Lower leg skin (tissue), 4 donors: ENCODE results near the gene DNAH10. TPM values are rescaled to one million over a fixed set of nuclear protein-coding genes. Genes with fewer than 3 reads are reported as not detected.

Experiments used
- DNase-seq, 2 donors: peaks; one replicate each; pipeline ENCODE4 v3.0.0-alpha.2; 2019; ENCODE audit warnings: low spot score in 2 of 2
- H3K4me3 ChIP-seq: fragments of 200-600 bp; sonication (generic); 2 replicates; pipeline ENCODE4 v1.5.1; 2017; ENCODE audit warnings: mild to moderate bottlenecking, low read depth; ENCODE audit not compliant: poor library complexity, severe bottlenecking
- CTCF ChIP-seq, 3 donors: fragments of 450-650 bp; IDR thresholded peaks; one replicate each; pipeline ENCODE4 v1.5.1; 2016; ENCODE audit warnings: antibody characterized with exemption in 3 of 3, mild to moderate bottlenecking in 3 of 3, moderate library complexity in 2 of 3
- POLR2A ChIP-seq, 2 donors: fragments of 450-650 bp; IDR thresholded peaks; one replicate each; pipeline ENCODE4 v1.6.1; 2016 to 2017; ENCODE audit warnings: antibody characterized with exemption in 2 of 2, mild to moderate bottlenecking in 1 of 2, moderate library complexity in 1 of 2
- whole genome bisulfite sequencing, 2 donors: methylation state at CpG; one replicate each; pipeline ENCODE4 v1.1.5; 2018; 5-methylcytosine and 5-hydroxymethylcytosine counted together
- intact Hi-C: fragments of 100-400 bp; cut with DNase I; formaldehyde crosslinking; loops from one replicate; pipeline ENCODE4 v1.15.0; 2023; ENCODE audit warnings: low total_unique reads
- total RNA-seq, 4 donors: library from RNA; depleted of rRNA; stranded (reverse); fragments of >200 nt; gene quantifications; one replicate each; pipeline ENCODE4 v1.1.0, GENCODE V29; 2016

The DNAH10 gene
- total RNA-seq, 4 donors from 2014 or later: 0.02 to 0.27 (median 0.06) TPM; not detected in 1

- DNase-seq: no peak
- intact Hi-C loops: no loop called here
- WGBS, 2 donors: 85 to 87% methylated on average over 8 of the region's 8 CpGs
Observed at GRCh38 chr12:123958462-123958861, 196.4 kb downstream of the DNAH10 start.

GRCh38 chr12:123958876-123959275 lies 196.8 kb downstream of the DNAH10 start:
- WGBS, 2 donors: 83 to 86% methylated on average over 9 of the region's 9 CpGs
- no peak overlapping the region for H3K4me3 ChIP-seq
- TF ChIP-seq CTCF (IDR thresholded peaks at IDR 0.05): no peak
- TF ChIP-seq POLR2A (IDR thresholded peaks at IDR 0.05): no peak
- intact Hi-C loops: no loop called here
- DNase-seq: no peak

More at GRCh38 chr12:123958462-123958861, 196.4 kb downstream of the DNAH10 start:
- no peak for TF ChIP-seq CTCF (IDR thresholded peaks at IDR 0.05)
- TF ChIP-seq POLR2A (IDR thresholded peaks at IDR 0.05): no peak
- H3K4me3 ChIP-seq: no peak overlapping the region

- no peak for TF ChIP-seq POLR2A (IDR thresholded peaks at IDR 0.05)
- TF ChIP-seq CTCF (IDR thresholded peaks at IDR 0.05): no peak
- WGBS, 2 donors: 94 to 98% methylated on average over 9 of the region's 9 CpGs
- intact Hi-C loops: no loop called here
- DNase-seq: no peak
- no peak overlapping the region for H3K4me3 ChIP-seq
Observed at GRCh38 chr12:123960029-123960735, 198.1 kb downstream of the DNAH10 start.

GRCh38 chr12:123960856-123961255 lies 198.8 kb downstream of the DNAH10 start:
- WGBS, 2 donors: 82 to 88% methylated on average over 4 of the region's 4 CpGs
- intact Hi-C loops: no loop called here
- no peak for DNase-seq
- no peak overlapping the region for H3K4me3 ChIP-seq
- no peak for TF ChIP-seq CTCF (IDR thresholded peaks at IDR 0.05)
- no peak for TF ChIP-seq POLR2A (IDR thresholded peaks at IDR 0.05)

- no peak for DNase-seq
- no peak overlapping the region for H3K4me3 ChIP-seq
- TF ChIP-seq CTCF (IDR thresholded peaks at IDR 0.05) (no peak), POLR2A (IDR thresholded peaks at IDR 0.05) (no peak)
- 81 to 88% methylated on average over 12 of the region's 12 CpGs for WGBS, 2 donors
- intact Hi-C loops: no loop called here
Observed at GRCh38 chr12:123961585-123962345, 199.7 kb downstream of the DNAH10 start.
